ENCODE measurements around the gene POFUT2.
"Not testable (repeated sequence)": the region's sequence is repeated elsewhere in the genome, so short reads cannot be mapped to it uniquely, and the experiment has no call there.

Gene POFUT2

DNA sequence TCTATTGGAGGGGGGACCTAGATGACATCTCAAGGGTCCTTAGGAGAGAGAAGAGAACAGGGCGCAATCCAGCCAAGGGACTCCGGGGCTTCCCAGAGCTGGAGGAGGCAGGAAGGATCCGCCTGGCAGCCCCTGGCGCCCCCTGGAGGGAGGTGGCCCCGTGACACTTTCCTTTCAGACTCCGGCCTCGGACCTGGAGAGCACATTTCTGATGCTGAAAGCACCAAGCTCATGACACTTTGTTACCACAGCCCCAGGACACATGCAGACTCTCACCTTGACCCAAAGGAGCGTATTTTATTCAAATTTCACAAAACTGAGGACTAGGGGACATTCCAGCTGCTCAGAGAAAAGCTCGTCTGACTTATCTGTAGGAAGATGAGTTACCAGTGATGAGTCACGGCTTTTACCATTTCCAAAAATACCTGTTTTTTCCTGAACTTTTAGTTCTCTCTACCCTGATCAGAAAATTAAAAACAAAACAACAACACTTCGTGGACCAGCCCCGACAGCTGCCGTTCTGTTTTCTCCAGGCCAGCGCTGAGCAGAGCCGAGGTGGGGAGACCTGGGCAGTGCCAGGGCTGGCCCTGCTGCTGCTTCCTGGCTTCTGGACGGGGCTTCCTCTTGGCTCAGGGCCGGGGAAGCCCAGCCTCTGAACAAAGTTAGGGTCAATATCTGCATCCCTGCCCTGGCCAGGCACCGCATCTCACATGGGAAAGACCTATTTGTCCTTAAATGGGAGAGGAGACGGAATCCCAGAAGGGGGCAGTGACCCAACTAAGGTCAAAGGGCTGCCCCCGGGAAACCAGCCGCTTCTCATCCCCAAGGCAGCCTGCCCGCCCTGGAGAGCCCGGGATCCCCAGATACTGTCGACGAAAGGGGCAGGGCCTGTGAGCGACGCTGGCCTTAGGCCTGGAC lies 21.6 kb upstream of the POFUT2 start:
- peaks cover 24% of the 10 kb centered on the region for H3K4me1 ChIP-seq (ENCODE audit: low read depth, poor library complexity, severe bottlenecking)
- H3K79me2 ChIP-seq (ENCODE audit: insufficient read depth, low read depth): no peaks in the 10 kb centered on the region
- no peak overlapping the region for H3K9ac ChIP-seq
- no peaks in the 10 kb centered on the region for H3K36me3 ChIP-seq (ENCODE audit: insufficient read depth)
- H3K27me3 ChIP-seq (ENCODE audit: insufficient read depth, low read depth): peaks cover 93% of the 10 kb centered on the region
- peak overlapping the region; percentile 31; the same call in 1 of the 2 replicates for H2AFZ ChIP-seq (ENCODE audit: low read depth)
- H3K4me2 ChIP-seq: peak overlapping the region; percentile 45; the same call in 1 of the 2 replicates
- no peak overlapping the region for H3K4me3 ChIP-seq (IDR thresholded peaks at IDR 0.05; ENCODE audit: insufficient read depth, low read depth, low read length)
- TF ChIP-seq, protein P1, sequence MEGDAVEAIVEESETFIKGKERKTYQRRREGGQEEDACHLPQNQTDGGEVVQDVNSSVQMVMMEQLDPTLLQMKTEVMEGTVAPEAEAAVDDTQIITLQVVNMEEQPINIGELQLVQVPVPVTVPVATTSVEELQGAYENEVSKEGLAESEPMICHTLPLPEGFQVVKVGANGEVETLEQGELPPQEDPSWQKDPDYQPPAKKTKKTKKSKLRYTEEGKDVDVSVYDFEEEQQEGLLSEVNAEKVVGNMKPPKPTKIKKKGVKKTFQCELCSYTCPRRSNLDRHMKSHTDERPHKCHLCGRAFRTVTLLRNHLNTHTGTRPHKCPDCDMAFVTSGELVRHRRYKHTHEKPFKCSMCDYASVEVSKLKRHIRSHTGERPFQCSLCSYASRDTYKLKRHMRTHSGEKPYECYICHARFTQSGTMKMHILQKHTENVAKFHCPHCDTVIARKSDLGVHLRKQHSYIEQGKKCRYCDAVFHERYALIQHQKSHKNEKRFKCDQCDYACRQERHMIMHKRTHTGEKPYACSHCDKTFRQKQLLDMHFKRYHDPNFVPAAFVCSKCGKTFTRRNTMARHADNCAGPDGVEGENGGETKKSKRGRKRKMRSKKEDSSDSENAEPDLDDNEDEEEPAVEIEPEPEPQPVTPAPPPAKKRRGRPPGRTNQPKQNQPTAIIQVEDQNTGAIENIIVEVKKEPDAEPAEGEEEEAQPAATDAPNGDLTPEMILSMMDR (conservative IDR thresholded peaks at IDR 0.05; ENCODE audit: low read depth, low read length): peak; percentile 75
- H3K27ac ChIP-seq: no peak overlapping the region
- no peaks in the 10 kb centered on the region for H4K20me1 ChIP-seq (ENCODE audit: insufficient read depth)

DNA sequence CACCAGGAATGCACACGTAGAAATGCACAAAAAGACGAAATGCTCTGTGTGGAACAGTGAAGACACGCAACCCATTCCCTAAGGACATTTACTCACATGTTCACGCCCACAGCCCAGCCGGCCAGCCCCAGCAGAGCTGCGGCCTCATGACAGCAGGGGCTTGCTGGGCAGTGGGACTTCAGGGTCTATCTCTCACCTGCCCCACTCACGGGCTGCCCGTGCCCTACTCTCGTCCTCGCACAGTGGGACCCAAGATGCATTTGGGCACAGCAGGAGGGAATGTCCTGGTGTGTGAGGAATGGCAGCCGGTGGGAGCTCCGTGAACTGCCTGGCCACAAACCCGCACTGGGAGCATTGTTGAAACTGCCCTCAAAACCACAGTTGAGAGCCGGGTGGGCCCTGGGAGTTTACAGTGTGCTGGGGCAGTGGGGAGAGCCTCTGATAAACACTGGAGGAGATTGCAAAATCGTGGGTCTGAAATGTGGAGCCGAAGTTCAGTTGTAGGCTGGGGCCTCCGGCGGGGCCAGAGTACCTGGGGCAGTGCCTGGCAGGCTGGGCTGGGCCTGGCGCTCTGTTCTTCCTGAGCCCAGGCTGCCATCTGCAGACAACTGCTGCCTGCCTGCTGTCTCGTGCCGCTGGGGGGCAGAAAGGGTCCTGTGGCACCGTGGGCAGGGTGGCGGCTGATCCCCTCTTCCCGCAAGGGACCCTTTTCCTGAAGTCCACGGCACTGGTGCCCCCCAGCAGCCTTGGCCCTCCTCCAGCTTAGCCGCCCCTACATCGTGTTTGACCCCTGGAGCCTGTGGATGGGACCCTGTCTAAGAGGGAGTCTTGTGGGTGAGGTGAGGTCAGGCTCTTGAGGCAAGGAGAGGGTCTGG lies 20.7 kb upstream of the POFUT2 start:
- TF ChIP-seq, protein P1 (conservative IDR thresholded peaks at IDR 0.05; ENCODE audit: low read depth, low read length): no peak
- peak overlapping the region; percentile 45; the same call in 1 of the 2 replicates for H3K4me2 ChIP-seq
- no peak overlapping the region for H3K4me3 ChIP-seq (IDR thresholded peaks at IDR 0.05; ENCODE audit: insufficient read depth, low read depth, low read length)
- H3K27me3 ChIP-seq (ENCODE audit: insufficient read depth, low read depth): peaks cover 90% of the 10 kb centered on the region
- H3K9ac ChIP-seq: no peak overlapping the region
- H4K20me1 ChIP-seq (ENCODE audit: insufficient read depth): no peaks in the 10 kb centered on the region
- peaks cover 24% of the 10 kb centered on the region for H3K4me1 ChIP-seq (ENCODE audit: low read depth, poor library complexity, severe bottlenecking)
- H3K36me3 ChIP-seq (ENCODE audit: insufficient read depth): no peaks in the 10 kb centered on the region
- no peaks in the 10 kb centered on the region for H3K79me2 ChIP-seq (ENCODE audit: insufficient read depth, low read depth)
- no peak overlapping the region for H3K27ac ChIP-seq
- peak overlapping the region; percentile 31; the same call in 1 of the 2 replicates for H2AFZ ChIP-seq (ENCODE audit: low read depth)

DNA sequence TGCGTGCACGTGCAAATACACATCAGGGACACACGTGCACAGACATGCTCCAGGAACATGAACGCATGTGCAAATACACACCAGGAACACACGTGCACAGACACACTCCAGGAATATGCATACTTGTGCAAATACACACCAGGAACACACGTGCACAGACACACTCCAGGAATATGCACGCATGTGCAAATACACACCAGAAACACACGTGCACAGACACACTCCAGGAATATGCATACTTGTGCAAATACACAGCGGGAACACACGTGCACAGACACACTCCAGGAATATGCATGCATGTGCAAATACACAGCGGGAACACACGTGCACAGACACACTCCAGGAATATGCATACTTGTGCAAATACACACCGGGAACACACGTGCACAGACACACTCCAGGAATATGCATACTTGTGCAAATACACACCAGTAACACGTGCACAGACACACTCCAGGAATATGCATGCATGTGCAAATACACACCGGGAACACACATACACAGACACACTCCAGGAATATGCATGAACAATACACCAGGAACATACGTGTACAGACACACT lies 20.0 kb upstream of the POFUT2 start:
- not testable (repeated sequence) for H3K9ac ChIP-seq; H3K36me3 ChIP-seq (ENCODE audit: insufficient read depth); H3K27ac ChIP-seq; H3K79me2 ChIP-seq (ENCODE audit: insufficient read depth, low read depth); H4K20me1 ChIP-seq (ENCODE audit: insufficient read depth); H3K4me3 ChIP-seq (IDR thresholded peaks at IDR 0.05; ENCODE audit: insufficient read depth, low read depth, low read length); H2AFZ ChIP-seq (ENCODE audit: low read depth); H3K4me2 ChIP-seq
- Histone ChIP-seq H3K4me1 (ENCODE audit: low read depth, poor library complexity, severe bottlenecking) (peaks cover 24% of the 10 kb centered on the region), H3K27me3 (ENCODE audit: insufficient read depth, low read depth) (peaks cover 90% of the 10 kb centered on the region)

DNA sequence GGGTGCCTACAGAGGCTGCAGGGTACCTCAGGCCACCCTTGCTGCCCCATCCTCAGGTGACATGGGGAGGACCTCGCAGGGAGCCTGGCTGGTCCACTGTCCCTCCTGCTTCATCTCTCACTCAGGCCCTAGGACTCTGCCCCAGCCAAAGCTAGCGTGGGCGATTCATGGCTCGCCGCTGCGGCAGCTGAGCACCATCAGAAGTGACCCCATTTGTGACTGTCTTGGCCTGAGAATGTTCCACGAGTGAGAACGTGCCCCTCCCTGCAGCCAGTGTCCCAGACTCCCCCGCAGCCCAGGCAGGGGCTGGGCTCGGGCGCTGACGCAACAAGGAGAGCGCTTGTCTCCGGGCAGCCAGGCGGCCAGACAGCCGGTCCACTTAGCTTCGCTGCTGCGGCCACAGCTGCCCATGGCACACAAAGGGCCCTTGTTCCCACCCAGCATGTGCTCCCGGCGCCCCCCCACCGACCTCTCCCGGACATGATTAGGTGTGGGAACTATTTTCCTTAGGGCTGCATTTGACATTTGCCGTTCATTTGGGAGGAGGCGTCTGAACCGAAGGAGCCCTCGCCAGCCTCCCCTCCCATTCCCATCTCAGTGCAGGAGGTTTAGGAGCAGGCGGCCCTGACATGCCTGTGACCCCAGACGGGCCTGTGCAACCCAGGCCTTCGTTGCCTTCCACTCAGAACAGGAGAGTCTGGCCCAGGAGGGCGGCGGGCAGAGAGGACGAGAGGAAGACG lies 19.3 kb upstream of the POFUT2 start:
- Histone ChIP-seq H3K4me1 (ENCODE audit: low read depth, poor library complexity, severe bottlenecking) (peaks cover 24% of the 10 kb centered on the region), H3K36me3 (ENCODE audit: insufficient read depth) (no peaks in the 10 kb centered on the region), H4K20me1 (ENCODE audit: insufficient read depth) (no peaks in the 10 kb centered on the region), H2AFZ (ENCODE audit: low read depth) (no peak overlapping the region), H3K27me3 (ENCODE audit: insufficient read depth, low read depth) (peaks cover 90% of the 10 kb centered on the region), H3K79me2 (ENCODE audit: insufficient read depth, low read depth) (no peaks in the 10 kb centered on the region), H3K4me2 (no peak overlapping the region), H3K27ac (no peak overlapping the region), H3K4me3 (IDR thresholded peaks at IDR 0.05; ENCODE audit: insufficient read depth, low read depth, low read length) (no peak overlapping the region), H3K9ac (no peak overlapping the region)
- TF ChIP-seq, protein P1 (conservative IDR thresholded peaks at IDR 0.05; ENCODE audit: low read depth, low read length): no peak
